Epithelial cell of esophagus (primary cell): ENCODE measurements around the gene PPP1R3A.

Experiments used
- DNase-seq: peaks from one replicate; pipeline ENCODE4 v3.0.0; 2010; ENCODE audit warnings: low read depth
- H3K4me3 ChIP-seq: 2 replicates; pipeline ENCODE4 v1.5.1; 2011; ENCODE audit warnings: mild to moderate bottlenecking, low read length, control low read depth
- CTCF ChIP-seq: IDR thresholded peaks from 2 replicates; pipeline ENCODE4 v1.5.1; 2011; ENCODE audit warnings: low read depth, mild to moderate bottlenecking, low read length, control low read depth, inconsistent platforms; ENCODE audit not compliant: insufficient read depth; ENCODE audit errors: missing control alignments

Gene PPP1R3A, protein sequence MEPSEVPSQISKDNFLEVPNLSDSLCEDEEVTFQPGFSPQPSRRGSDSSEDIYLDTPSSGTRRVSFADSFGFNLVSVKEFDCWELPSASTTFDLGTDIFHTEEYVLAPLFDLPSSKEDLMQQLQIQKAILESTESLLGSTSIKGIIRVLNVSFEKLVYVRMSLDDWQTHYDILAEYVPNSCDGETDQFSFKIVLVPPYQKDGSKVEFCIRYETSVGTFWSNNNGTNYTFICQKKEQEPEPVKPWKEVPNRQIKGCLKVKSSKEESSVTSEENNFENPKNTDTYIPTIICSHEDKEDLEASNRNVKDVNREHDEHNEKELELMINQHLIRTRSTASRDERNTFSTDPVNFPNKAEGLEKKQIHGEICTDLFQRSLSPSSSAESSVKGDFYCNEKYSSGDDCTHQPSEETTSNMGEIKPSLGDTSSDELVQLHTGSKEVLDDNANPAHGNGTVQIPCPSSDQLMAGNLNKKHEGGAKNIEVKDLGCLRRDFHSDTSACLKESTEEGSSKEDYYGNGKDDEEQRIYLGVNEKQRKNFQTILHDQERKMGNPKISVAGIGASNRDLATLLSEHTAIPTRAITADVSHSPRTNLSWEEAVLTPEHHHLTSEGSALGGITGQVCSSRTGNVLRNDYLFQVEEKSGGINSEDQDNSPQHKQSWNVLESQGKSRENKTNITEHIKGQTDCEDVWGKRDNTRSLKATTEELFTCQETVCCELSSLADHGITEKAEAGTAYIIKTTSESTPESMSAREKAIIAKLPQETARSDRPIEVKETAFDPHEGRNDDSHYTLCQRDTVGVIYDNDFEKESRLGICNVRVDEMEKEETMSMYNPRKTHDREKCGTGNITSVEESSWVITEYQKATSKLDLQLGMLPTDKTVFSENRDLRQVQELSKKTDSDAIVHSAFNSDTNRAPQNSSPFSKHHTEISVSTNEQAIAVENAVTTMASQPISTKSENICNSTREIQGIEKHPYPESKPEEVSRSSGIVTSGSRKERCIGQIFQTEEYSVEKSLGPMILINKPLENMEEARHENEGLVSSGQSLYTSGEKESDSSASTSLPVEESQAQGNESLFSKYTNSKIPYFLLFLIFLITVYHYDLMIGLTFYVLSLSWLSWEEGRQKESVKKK

DNA sequence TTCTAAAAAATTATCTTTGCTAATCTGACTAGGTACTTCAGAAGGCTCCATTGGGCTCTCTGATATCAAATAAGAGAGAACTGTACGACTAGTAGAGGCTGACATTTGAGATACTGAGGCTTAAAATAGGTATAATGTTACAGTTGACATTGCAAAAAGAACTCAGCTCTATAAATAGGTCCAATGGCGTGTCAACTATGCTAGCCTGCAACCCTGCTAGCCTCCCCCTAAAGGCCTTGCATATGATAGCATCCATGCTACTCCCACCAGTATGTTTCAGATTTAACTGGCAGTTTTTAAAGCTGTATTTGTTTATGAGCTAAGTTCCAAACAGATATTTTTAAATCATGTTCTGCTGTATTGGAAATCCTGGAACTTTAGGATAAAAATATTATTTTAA, at the start of gene PPP1R3A:
TSS of gene PPP1R3A (minus strand) at position 64 of the 400 bp plus-strand sequence. CDS start at position 51, 13 bp downstream.
- DNase-seq, result no peak
- no peak within 1 kb of the TSS for H3K4me3 ChIP-seq
- TF ChIP-seq CTCF, result no peak

- DNase-seq, result no peak
- no peak for TF ChIP-seq CTCF
- H3K4me3 ChIP-seq, result no peak overlapping the region
Observed at GRCh38 chr7:113963356-113963755, 44.5 kb upstream of the PPP1R3A start.

DNA sequence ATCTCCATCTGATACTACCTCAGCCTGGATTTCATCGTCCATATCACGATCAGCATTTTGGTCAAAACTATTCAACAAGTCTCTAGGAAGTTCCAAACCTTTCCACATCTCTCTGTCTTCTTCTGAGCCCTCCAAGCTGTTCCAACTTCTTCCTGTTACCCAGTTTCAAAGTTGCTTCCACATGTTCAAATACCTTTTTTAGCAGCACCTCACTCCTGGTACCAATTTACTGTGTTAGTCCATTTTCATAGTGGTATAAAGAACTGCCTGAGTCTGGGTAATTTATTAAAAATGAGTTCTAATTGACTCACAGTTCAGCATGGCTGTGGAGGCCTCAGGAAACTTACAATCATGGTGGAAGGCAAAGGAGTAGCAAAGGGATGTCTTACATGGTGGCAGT, 41.1 kb upstream of the PPP1R3A start:
- no peak for DNase-seq
- H3K4me3 ChIP-seq, result no peak overlapping the region
- TF ChIP-seq CTCF, result no peak

- DNase-seq, result no peak
- no peak overlapping the region for H3K4me3 ChIP-seq
- no peak for TF ChIP-seq CTCF
Observed at GRCh38 chr7:113955157-113955556, 36.3 kb upstream of the PPP1R3A start.

- no peak for DNase-seq
- no peak overlapping the region for H3K4me3 ChIP-seq
- no peak for TF ChIP-seq CTCF
Observed at GRCh38 chr7:113953553-113953952, 34.7 kb upstream of the PPP1R3A start.

DNA sequence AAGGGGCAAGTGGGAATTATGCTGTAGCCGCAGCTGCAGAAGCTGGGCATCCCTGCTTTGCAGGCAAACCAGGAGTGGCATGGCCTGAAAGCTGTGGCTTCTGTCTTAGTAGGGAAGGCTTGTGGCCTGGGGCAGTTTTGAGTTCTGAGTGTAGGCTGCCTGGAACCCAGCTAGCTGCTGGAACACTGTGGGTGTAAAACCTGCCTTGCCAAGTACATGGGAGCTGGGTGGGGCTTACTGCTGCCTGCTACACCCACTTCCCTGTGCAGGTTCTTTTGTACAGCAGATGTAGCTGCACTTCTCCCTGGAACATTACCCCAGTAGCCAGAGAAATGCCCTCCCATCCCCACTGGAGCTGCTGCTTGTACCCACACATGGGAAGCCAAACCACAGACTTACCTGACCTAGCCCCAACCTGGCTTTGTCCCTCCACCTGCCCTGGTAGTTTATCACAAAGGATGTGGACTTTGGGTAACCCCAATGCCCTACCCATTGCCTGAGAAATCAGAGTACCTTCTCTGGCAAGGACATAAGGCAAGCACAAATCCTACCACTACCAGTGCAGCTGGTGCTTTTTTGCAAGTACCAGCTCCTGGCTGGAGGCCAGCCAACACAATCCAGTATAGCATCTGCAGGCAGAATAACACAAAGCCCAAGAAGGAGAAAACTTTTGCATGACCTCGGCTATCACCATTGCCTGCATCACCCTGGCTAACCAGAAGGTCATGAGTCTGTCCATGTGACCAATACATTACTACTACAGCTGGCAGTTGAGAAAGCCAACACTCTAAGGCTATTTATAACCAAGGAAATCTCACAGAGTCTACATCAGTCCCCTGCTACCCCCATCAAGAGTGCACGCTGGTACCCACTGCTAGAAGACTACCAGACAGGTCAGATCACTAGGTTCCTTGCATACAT, 26.5 kb upstream of the PPP1R3A start:
- TF ChIP-seq CTCF, result no peak
- peak; percentile 79 for DNase-seq
- H3K4me3 ChIP-seq, result no peak overlapping the region
